GM18858 (cell line): ENCODE measurements around the gene RAB43.
"Not testable (repeated sequence)": the region's sequence is repeated elsewhere in the genome, so short reads cannot be mapped to it uniquely, and the experiment has no call there.

Experiments
- ATAC-seq: cut with Tn5 transposase; IDR thresholded peaks from one replicate; pipeline ENCODE4 v1.9.1; 2021; ENCODE audit not compliant: unreplicated experiment

RAB43 gene

GRCh38 chr3:129121792-129122411 lies at the start of gene RAB43:
TSS of gene RAB43 (minus strand) at chr3:129121804. CDS start at chr3:129121489, 315 bp downstream.
- ATAC-seq: no peak

- ATAC-seq: no peak
These were observed 45.2 kb upstream of the RAB43 start for GRCh38 chr3:129166579-129167332.

GRCh38 chr3:129165594-129165993 lies 44.0 kb upstream of the RAB43 start:
- not testable (repeated sequence) for ATAC-seq

GRCh38 chr3:129164500-129164899 lies 42.9 kb upstream of the RAB43 start:
- no peak for ATAC-seq

GRCh38 chr3:129162729-129163579 lies 41.4 kb upstream of the RAB43 start:
- no peak for ATAC-seq

GRCh38 chr3:129161860-129162271 lies 40.3 kb upstream of the RAB43 start:
- ATAC-seq: no peak

GRCh38 chr3:129160891-129161859 lies 39.6 kb upstream of the RAB43 start, which contains the start of gene ISY1:
TSS of gene ISY1 (minus strand) at chr3:129161063. CDS start at chr3:129160975, 88 bp downstream.
- ATAC-seq: peak; percentile 50

GRCh38 chr3:129144786-129145185 lies 23.2 kb upstream of the RAB43 start:
- no peak for ATAC-seq

- not testable (repeated sequence) for ATAC-seq
These were observed 19.4 kb upstream of the RAB43 start for GRCh38 chr3:129141011-129141410.

GRCh38 chr3:129139911-129140310 lies 18.3 kb upstream of the RAB43 start:
- no peak for ATAC-seq

- not testable (repeated sequence) for ATAC-seq
These were observed 14.7 kb upstream of the RAB43 start for GRCh38 chr3:129136275-129136674.

GRCh38 chr3:129132097-129132866 lies 10.7 kb upstream of the RAB43 start:
- no peak for ATAC-seq

- no peak for ATAC-seq
These were observed 10.0 kb upstream of the RAB43 start for GRCh38 chr3:129131465-129132088.

- no peak for ATAC-seq
These were observed 8.7 kb upstream of the RAB43 start for GRCh38 chr3:129130291-129130813.

- no peak for ATAC-seq
These were observed 7.0 kb upstream of the RAB43 start for GRCh38 chr3:129128357-129129155.

- ATAC-seq: no peak
These were observed 5.2 kb upstream of the RAB43 start for GRCh38 chr3:129126726-129127280.

GRCh38 chr3:129123314-129124060 lies 1.9 kb upstream of the RAB43 start:
- no peak for ATAC-seq
